Breast epithelium (tissue), 3 donors: ENCODE measurements around the gene RAP1GAP2.

Source experiments
- POLR2A ChIP-seq: fragments of 450-650 bp; IDR thresholded peaks from one replicate; pipeline ENCODE4 v1.6.1; 2016; ENCODE audit warnings: antibody characterized with exemption, mild to moderate bottlenecking, moderate library complexity
- POLR2AphosphoS5 ChIP-seq, 3 donors: sonication (generic); formaldehyde crosslinking; IDR thresholded peaks; one replicate each; pipeline ENCODE4 v1.6.1; 2017; ENCODE audit warnings: antibody characterized with exemption in 3 of 3
- TF ChIP-seq, protein P1 (sequence below), 3 donors: fragments of 450-650 bp; IDR thresholded peaks; one replicate each; pipeline ENCODE4 v1.5.1; 2016 to 2017; ENCODE audit warnings: antibody characterized with exemption in 3 of 3, mild to moderate bottlenecking in 3 of 3, moderate library complexity in 3 of 3

DNA sequence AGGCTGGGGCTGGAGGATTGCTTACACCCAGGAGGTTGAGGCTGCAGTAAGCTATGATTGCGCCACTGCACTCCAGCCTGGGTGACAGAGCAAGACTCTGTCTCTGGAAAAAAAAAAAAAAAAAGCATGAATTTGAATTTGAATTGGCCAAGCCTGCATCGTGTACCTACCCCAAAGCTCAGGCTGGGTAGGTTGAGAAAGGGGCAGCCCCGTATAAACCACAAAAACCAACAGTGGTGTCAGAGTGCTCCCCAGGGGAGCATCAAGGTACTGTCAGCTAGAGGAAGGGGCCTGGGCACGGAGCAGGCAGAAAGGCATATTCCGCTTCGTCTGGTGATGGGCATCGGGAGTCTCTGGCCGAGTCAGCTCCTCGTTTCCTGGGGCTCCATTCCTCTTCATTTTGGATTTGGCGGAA is 40.9 kb downstream of the RAP1GAP2 start:
- TF ChIP-seq, protein P1, sequence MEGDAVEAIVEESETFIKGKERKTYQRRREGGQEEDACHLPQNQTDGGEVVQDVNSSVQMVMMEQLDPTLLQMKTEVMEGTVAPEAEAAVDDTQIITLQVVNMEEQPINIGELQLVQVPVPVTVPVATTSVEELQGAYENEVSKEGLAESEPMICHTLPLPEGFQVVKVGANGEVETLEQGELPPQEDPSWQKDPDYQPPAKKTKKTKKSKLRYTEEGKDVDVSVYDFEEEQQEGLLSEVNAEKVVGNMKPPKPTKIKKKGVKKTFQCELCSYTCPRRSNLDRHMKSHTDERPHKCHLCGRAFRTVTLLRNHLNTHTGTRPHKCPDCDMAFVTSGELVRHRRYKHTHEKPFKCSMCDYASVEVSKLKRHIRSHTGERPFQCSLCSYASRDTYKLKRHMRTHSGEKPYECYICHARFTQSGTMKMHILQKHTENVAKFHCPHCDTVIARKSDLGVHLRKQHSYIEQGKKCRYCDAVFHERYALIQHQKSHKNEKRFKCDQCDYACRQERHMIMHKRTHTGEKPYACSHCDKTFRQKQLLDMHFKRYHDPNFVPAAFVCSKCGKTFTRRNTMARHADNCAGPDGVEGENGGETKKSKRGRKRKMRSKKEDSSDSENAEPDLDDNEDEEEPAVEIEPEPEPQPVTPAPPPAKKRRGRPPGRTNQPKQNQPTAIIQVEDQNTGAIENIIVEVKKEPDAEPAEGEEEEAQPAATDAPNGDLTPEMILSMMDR (IDR thresholded peaks at IDR 0.05) = no peak
- no peak for TF ChIP-seq POLR2A
- no peak for TF ChIP-seq POLR2AphosphoS5 (IDR thresholded peaks at IDR 0.05)
